A549 (cell line): ENCODE data around the gene HELZ2. TPM values are rescaled to one million over a fixed set of nuclear protein-coding genes. Genes with fewer than 3 reads are reported as not detected.
A peak's percentile ranks its signal among the peaks of the same experiment; 100 is the strongest.

Source experiments
- ATAC-seq, 2 experiments: fragments of 200-7000 bp in 1 of 2; fragments of >200 bp in 1 of 2; cut with Nextera tagmentation in 1 of 2; cut with Tn5 transposase in 1 of 2; 3 replicates each; pipeline versions ENCODE4 v1.8.0 to v1.9.1; 2018 to 2020; ENCODE audit warnings: mild to moderate bottlenecking in 1 of 2, moderate library complexity in 1 of 2
- CTCF ChIA-PET: fragments of 300-600 bp; sonication (Branson Sonifier 250); formaldehyde crosslinking; extraction: SDS; loops from one replicate; lab custom pipeline; 2021; ENCODE audit warnings: antibody characterized with exemption, inconsistent platforms; lab: Yijun Ruan, JAX
- POLR2A ChIA-PET: fragments of 350-600 bp; formaldehyde crosslinking; extraction: SDS; loops from one replicate; lab custom pipeline; 2021; ENCODE audit warnings: antibody characterized with exemption, inconsistent platforms; lab: Yijun Ruan, JAX
- DNase-seq, 2 experiments: peaks; one replicate each; pipeline versions ENCODE4 v3.0.0 to v3.0.0-alpha.2; 2011 to 2016; ENCODE audit warnings: low read depth in 1 of 2, low spot score in 1 of 2
- FAIRE-seq: peaks from 2 replicates; lab custom pipeline; 2011; peaks lifted over from hg19 to GRCh38; lab: Jason Lieb, UNC
- H3K27ac ChIP-seq, 2 experiments: fragments of >200 bp; sonication (Bioruptor Twin); formaldehyde crosslinking; 3 replicates each; pipeline ENCODE4 v1.5.1; 2016 to 2017
- H3K4me1 ChIP-seq: fragments of >200 bp; sonication (Bioruptor Twin); formaldehyde crosslinking; 3 replicates; pipeline ENCODE4 v1.6.1; 2016
- H3K4me2 ChIP-seq: fragments of >200 bp; sonication (Bioruptor Twin); formaldehyde crosslinking; 3 replicates; pipeline ENCODE4 v1.6.1; 2016
- H3K4me3 ChIP-seq: fragments of >200 bp; sonication (Bioruptor Twin); formaldehyde crosslinking; 3 replicates; pipeline ENCODE4 v1.5.1; 2016
- H3K9me3 ChIP-seq: fragments of >200 bp; sonication (Bioruptor Twin); formaldehyde crosslinking; 3 replicates; pipeline ENCODE4 v1.6.1; 2016
- ATOH8 ChIP-seq: fragments of 250-450 bp; sonication (Bioruptor Pico); IDR thresholded peaks from 2 replicates; pipeline ENCODE4 v1.5.0; 2020; ENCODE audit warnings: low read depth, mild to moderate bottlenecking, moderate library complexity
- BHLHE40 ChIP-seq: IDR thresholded peaks from 2 replicates; pipeline ENCODE4 v1.6.1; 2012; ENCODE audit warnings: low read depth, low read length, inconsistent platforms
- CBX2 ChIP-seq: fragments of 200-600 bp; sonication (generic); IDR thresholded peaks from 2 replicates; pipeline ENCODE4 v1.6.1; 2016; ENCODE audit warnings: low read depth, mild to moderate bottlenecking, borderline replicate concordance
- CHD2 ChIP-seq: fragments of 150-350 bp; IDR thresholded peaks from 2 replicates; pipeline ENCODE4 v1.6.1; 2014; ENCODE audit warnings: low read length; ENCODE audit not compliant: partially characterized antibody
- EHMT2 ChIP-seq: fragments of 200-600 bp; sonication (generic); IDR thresholded peaks from 2 replicates; pipeline ENCODE4 v1.6.1; 2016; ENCODE audit warnings: antibody characterized with exemption, low read depth, mild to moderate bottlenecking, moderate library complexity
- GATA3 ChIP-seq: IDR thresholded peaks from 2 replicates; pipeline ENCODE4 v1.6.1; 2012; ENCODE audit warnings: borderline replicate concordance
- HEYL ChIP-seq: fragments of 250-450 bp; sonication (Bioruptor Pico); IDR thresholded peaks from 2 replicates; pipeline ENCODE4 v1.8.0; 2021; ENCODE audit warnings: mild to moderate bottlenecking, moderate library complexity
- KDM1A ChIP-seq: fragments of 200-600 bp; sonication (generic); IDR thresholded peaks from 2 replicates; pipeline ENCODE4 v1.6.1; 2016; ENCODE audit warnings: low read depth, mild to moderate bottlenecking
- MAFK ChIP-seq: fragments of 450-650 bp; IDR thresholded peaks from 2 replicates; pipeline ENCODE4 v1.6.1; 2014; ENCODE audit not compliant: partially characterized antibody
- MAX ChIP-seq: IDR thresholded peaks from 2 replicates; pipeline ENCODE4 v1.6.1; 2012
- NFE2L2 ChIP-seq: fragments of 150-350 bp; conservative IDR thresholded peaks from 2 replicates; pipeline ENCODE4 v1.6.1; 2014; ENCODE audit warnings: low read length
- PBX3 ChIP-seq: IDR thresholded peaks from 2 replicates; pipeline ENCODE4 v1.6.1; 2012
- PHF8 ChIP-seq: fragments of 200-600 bp; sonication (generic); IDR thresholded peaks from 2 replicates; pipeline ENCODE4 v1.6.1; 2016; ENCODE audit warnings: low read depth, mild to moderate bottlenecking, antibody characterized with exemption, moderate library complexity, borderline replicate concordance
- POLR2AphosphoS2 ChIP-seq: conservative IDR thresholded peaks from 2 replicates; pipeline ENCODE4 v1.6.1; 2012; ENCODE audit warnings: low read length, improper control_type of control experiment, inconsistent platforms
- RFX5 ChIP-seq: fragments of 450-650 bp; IDR thresholded peaks from 2 replicates; pipeline ENCODE4 v1.7.1; 2014; ENCODE audit warnings: antibody characterized with exemption, mild to moderate bottlenecking, moderate library complexity
- RNF2 ChIP-seq: fragments of 200-600 bp; sonication (generic); IDR thresholded peaks from 2 replicates; pipeline ENCODE4 v1.6.1; 2016; ENCODE audit warnings: low read depth, mild to moderate bottlenecking, antibody characterized with exemption, moderate library complexity, borderline replicate concordance
- TFCP2L1 ChIP-seq: fragments of 250-450 bp; sonication (Bioruptor Pico); IDR thresholded peaks from 2 replicates; pipeline ENCODE4 v1.5.0; 2021; ENCODE audit warnings: mild to moderate bottlenecking
- ZNF302 ChIP-seq: fragments of 250-450 bp; sonication (Bioruptor Pico); IDR thresholded peaks from 2 replicates; pipeline ENCODE4 v1.9.0; 2021; ENCODE audit warnings: inconsistent platforms, mild to moderate bottlenecking, moderate library complexity
- WGBS: methylation state at CpG from one replicate; pipeline ENCODE4 v1.1.6; 2017; ENCODE audit errors: missing lambda C conversion rate; 5-methylcytosine and 5-hydroxymethylcytosine counted together
- polyA plus RNA-seq, 4 experiments: library from polyadenylated mRNA; depleted of rRNA in 3 of 4; stranded (reverse); fragments of >200 nt; fragmentation: RNase III in 1 of 4; extraction: RNeasy Plus Mini Kit Qiagen cat#74134 plus additional on column Dnase treatment in 1 of 4; gene quantifications; 2 replicates in 3 of 4; 3 replicates in 1 of 4; pipeline ENCODE4 v1.2.3, GENCODE V29; 2011 to 2017
- TF ChIP-seq, protein P1 (sequence below): fragments of 150-350 bp; IDR thresholded peaks from 2 replicates; pipeline ENCODE4 v1.6.1; 2014; ENCODE audit warnings: low read depth, mild to moderate bottlenecking, low read length
- TF ChIP-seq, protein P2 (sequence below): fragments of >200 bp; sonication (Bioruptor Twin); formaldehyde crosslinking; IDR thresholded peaks from 2 replicates; pipeline ENCODE4 v1.6.1; 2016
- TF ChIP-seq, protein P3 (sequence below): fragments of 450-650 bp; IDR thresholded peaks from 2 replicates; pipeline ENCODE4 v1.6.1; 2014; ENCODE audit warnings: antibody characterized with exemption

The HELZ2 gene
- polyA plus RNA-seq, 2 of the 4 experiments (the other 2 are of a cell fraction) = 3.2 to 4.5 TPM

- no peak for TF ChIP-seq PBX3
- TF ChIP-seq HEYL (CRISPR knock-in tag) = no peak
- TF ChIP-seq CBX2 = no peak
- TF ChIP-seq TFCP2L1 (CRISPR knock-in tag) = no peak
- no peak for TF ChIP-seq ATOH8 (CRISPR knock-in tag)
- TF ChIP-seq KDM1A = no peak
These were observed 20.6 kb downstream of the HELZ2 start (continued) for GRCh38 chr20:63553251-63553932.

DNA sequence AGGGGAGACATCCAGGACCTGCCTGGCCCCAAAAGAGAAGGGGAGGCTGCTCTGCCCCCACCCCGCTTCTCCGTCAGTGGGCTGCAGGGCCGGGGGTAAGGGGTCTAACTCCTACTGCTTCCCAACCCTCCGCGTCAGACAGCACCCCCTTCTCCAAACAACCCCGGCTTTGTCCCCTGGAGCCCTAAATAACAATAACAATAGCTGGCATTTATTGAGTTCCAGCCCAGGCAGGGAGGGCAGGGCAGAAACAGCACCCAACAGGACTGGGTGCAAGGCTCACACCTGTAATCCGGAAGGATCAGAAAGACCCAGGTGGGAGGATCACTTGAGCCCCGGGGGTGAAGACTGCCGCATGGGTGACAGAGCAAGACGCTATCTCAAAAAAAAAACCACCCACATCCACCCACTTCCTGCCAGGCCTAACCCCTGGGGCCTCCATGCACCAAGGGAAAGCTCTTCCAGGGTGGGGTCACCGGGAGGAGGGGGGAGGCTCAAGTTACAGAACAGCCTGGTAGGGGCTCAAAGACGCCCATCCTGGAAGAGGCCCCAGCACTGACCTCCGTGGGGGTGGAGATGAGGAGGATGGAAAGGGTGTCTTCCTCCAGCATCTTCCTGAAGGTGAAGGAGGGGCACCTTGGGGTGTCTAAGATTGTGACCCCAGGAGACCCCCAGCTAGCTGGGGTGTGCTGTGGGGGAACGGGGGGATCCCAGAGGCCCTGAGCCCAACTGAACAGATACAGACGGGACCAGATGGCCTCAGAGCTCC, 21.4 kb downstream of the HELZ2 start:
- Histone ChIP-seq H3K4me3 (no peak overlapping the region; the same call in 2 of the 3 replicates), H3K9me3 (no peaks in the 10 kb centered on the region), H3K4me1 (peaks cover 4% of the 10 kb centered on the region; the same call in 1 of the 3 replicates), H3K27ac (no peak overlapping the region), H3K4me2 (peak overlapping the region; percentile 100)
- ATAC-seq (no peak; a peak in 1 of 6 replicates), FAIRE-seq (no peak), DNase-seq (no peak)
- ChIA-PET CTCF (interaction anchor here (0.6 to 9.1 kb wide), 7 partner anchors 14 to 1253 kb away, joined by 3 to 93 read pairs (median 3); partner anchors contain the start of gene PTK6), POLR2A (interaction anchor here (0.6 to 1.0 kb wide), 2 partner anchors 15 to 32 kb away, joined by 3 read pairs; partner anchors contain the start of genes PPDPF and PTK6)
- 69% methylated on average over 15 of the region's 15 CpGs for WGBS
- TF ChIP-seq POLR2AphosphoS2 (no peak), MAX (no peak), GATA3 (no peak), NFE2L2 (no peak), RNF2 (no peak), EHMT2 (no peak), PHF8 (no peak)
- TF ChIP-seq, protein P1, sequence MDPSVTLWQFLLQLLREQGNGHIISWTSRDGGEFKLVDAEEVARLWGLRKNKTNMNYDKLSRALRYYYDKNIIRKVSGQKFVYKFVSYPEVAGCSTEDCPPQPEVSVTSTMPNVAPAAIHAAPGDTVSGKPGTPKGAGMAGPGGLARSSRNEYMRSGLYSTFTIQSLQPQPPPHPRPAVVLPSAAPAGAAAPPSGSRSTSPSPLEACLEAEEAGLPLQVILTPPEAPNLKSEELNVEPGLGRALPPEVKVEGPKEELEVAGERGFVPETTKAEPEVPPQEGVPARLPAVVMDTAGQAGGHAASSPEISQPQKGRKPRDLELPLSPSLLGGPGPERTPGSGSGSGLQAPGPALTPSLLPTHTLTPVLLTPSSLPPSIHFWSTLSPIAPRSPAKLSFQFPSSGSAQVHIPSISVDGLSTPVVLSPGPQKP = no peak

DNA sequence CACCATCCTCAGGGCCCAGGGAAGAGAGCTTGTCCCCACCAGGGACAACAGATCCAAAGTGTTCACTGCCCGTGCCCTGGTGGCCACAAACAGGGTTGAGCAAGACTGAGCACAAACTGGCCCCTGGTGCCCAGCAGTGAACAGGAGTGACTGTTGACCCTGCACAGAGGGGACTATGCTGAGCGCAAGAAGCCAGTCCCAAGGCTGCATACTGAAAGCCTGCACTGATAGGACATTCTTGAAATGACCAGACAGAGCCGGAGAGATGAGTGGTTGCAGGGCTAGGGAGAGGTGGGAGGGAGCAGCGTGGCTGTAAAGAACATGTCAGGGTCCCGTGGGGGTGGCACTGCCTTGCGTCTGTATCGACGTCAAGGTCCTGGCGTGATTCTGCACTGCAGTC, 23.0 kb downstream of the HELZ2 start:
- CTCF ChIA-PET = interaction anchor here (1.3 to 9.1 kb wide), 2 partner anchors 12 to 426 kb away, joined by 3 to 93 read pairs; partner anchors contain the start of gene PTK6
- TF ChIP-seq ZNF302 (CRISPR knock-in tag) = no peak
- TF ChIP-seq, protein P2, sequence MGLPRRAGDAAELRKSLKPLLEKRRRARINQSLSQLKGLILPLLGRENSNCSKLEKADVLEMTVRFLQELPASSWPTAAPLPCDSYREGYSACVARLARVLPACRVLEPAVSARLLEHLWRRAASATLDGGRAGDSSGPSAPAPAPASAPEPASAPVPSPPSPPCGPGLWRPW = no peak
- no peak for TF ChIP-seq RFX5
- no peak for TF ChIP-seq BHLHE40
- TF ChIP-seq PBX3 = no peak
- TF ChIP-seq MAFK = no peak
- TF ChIP-seq, protein P3, sequence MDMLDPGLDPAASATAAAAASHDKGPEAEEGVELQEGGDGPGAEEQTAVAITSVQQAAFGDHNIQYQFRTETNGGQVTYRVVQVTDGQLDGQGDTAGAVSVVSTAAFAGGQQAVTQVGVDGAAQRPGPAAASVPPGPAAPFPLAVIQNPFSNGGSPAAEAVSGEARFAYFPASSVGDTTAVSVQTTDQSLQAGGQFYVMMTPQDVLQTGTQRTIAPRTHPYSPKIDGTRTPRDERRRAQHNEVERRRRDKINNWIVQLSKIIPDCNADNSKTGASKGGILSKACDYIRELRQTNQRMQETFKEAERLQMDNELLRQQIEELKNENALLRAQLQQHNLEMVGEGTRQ = no peak
- TF ChIP-seq GATA3 = no peak
- TF ChIP-seq CHD2 = no peak
- TF ChIP-seq, protein P1 = no peak
- H3K27ac ChIP-seq = no peak overlapping the region
- H3K4me1 ChIP-seq = peaks cover 4% of the 10 kb centered on the region; the same call in 1 of the 3 replicates
- POLR2A ChIA-PET = no interaction called here
- H3K4me2 ChIP-seq = no peak overlapping the region
- ATAC-seq = no peak
- no peaks in the 10 kb centered on the region for H3K9me3 ChIP-seq
- H3K4me3 ChIP-seq = no peak overlapping the region
- WGBS = 57% methylated on average over 9 of the region's 9 CpGs
- DNase-seq = no peak
- FAIRE-seq = no peak
